Astrocyte (in vitro differentiated cells and primary cell): ENCODE results near the gene NCK2.

Experiments
- CTCF ChIP-seq: IDR thresholded peaks from 2 replicates; pipeline ENCODE4 v1.5.1; 2011; ENCODE audit warnings: low read depth, mild to moderate bottlenecking, inconsistent platforms, low read length, moderate library complexity; ENCODE audit not compliant: insufficient read depth
- EZH2 ChIP-seq: IDR thresholded peaks from 2 replicates; pipeline ENCODE4 v1.6.1; 2012; ENCODE audit warnings: mild to moderate bottlenecking, low read length, inconsistent platforms; ENCODE audit not compliant: insufficient read depth

GRCh38 chr2:105718846-105719481 is 25.7 kb upstream of the NCK2 start:
- TF ChIP-seq CTCF (no peak), EZH2 (no peak)
